Naive thymus-derived CD8-positive, alpha-beta T cell (primary cell): ENCODE results near the gene GABBR1. TPM values are rescaled to one million over a fixed set of nuclear protein-coding genes. Genes with fewer than 3 reads are reported as not detected.

Experiments used
- ATAC-seq, 2 donors: fragments of 150-1000 bp; cut with Tn5 transposase in 1 of 2; sonication (Bioruptor Pico), chemical (Tn5 transposase) in 1 of 2; 1 replicate in 1 of 2; 2 replicates in 1 of 2; pipeline ENCODE4 v1.10.0; 2021; ENCODE audit warnings: mild to moderate bottlenecking in 2 of 2, moderate library complexity in 2 of 2
- POLR2A ChIA-PET: fragments of 350-600 bp; sonication (Branson Sonifier 250); formaldehyde crosslinking; loops from one replicate; lab custom pipeline; 2021; ENCODE audit warnings: antibody characterized with exemption; lab: Charles Lee
- DNase-seq, 10 donors: peaks; one replicate each; pipeline versions ENCODE4 v3.0.0 to v3.0.0-alpha.2; 2020 to 2022
- H3K27ac Mint-ChIP-seq, 10 donors: one replicate each; pipeline ENCODE4 v1.8.0; 2020 to 2022; ENCODE audit warnings: mild to moderate bottlenecking in 10 of 10, mixed read lengths in 10 of 10, moderate library complexity in 4 of 10, inconsistent platforms in 1 of 10
- H3K27me3 Mint-ChIP-seq, 5 donors: one replicate each; pipeline ENCODE4 v1.8.0; 2021 to 2022; ENCODE audit warnings: mixed read lengths in 5 of 5
- H3K36me3 Mint-ChIP-seq, 3 donors: one replicate each; pipeline ENCODE4 v1.8.0; 2020 to 2022; ENCODE audit warnings: mixed read lengths in 3 of 3, mild to moderate bottlenecking in 2 of 3, inconsistent platforms in 1 of 3
- H3K4me1 Mint-ChIP-seq, 4 donors: one replicate each; pipeline ENCODE4 v1.8.0; 2021 to 2022; ENCODE audit warnings: mixed read lengths in 4 of 4
- H3K4me3 Mint-ChIP-seq, 10 donors: one replicate each; pipeline ENCODE4 v1.8.0; 2020 to 2022; ENCODE audit warnings: mild to moderate bottlenecking in 10 of 10, mixed read lengths in 10 of 10, moderate library complexity in 6 of 10, inconsistent platforms in 1 of 10
- H3K9me3 Mint-ChIP-seq, 9 donors: one replicate each; pipeline ENCODE4 v1.8.0; 2020 to 2022; ENCODE audit warnings: mixed read lengths in 9 of 9, mild to moderate bottlenecking in 3 of 9, inconsistent platforms in 1 of 9, moderate library complexity in 1 of 9
- polyA plus RNA-seq, 3 donors: library from polyadenylated mRNA; unstranded; fragments of 300-500 nt; fragmentation: Illumina TruSeq; gene quantifications; one replicate each; pipeline ENCODE4 v1.2.3, GENCODE V29; 2021
- total RNA-seq, 8 experiments: library from RNA in 2 of 8; stranded (reverse) in 2 of 8; gene quantifications; one replicate each; pipeline ENCODE4 v1.2.3 and lab custom pipeline; 2021 to 2026

Gene GABBR1
- total and polyA plus RNA-seq, 5 experiments from 2014 or later: 0.46 to 36.4 (median 0.92) TPM

- peak in 3 of 10 donors; percentile 46 to 50 (median 48) for DNase-seq
- Mint-ChIP-seq H3K4me3 (peak overlapping the region in 2 of 10 donors; percentile 16 to 41), H3K36me3 (no peaks in the 10 kb centered on the region), H3K4me1 (peaks cover 6 to 22% (median 17%) of the 10 kb centered on the region in 4 donors), H3K27ac (peak overlapping the region in 3 of 10 donors; percentile 5 to 48 (median 35)), H3K9me3 (no peaks in the 10 kb centered on the region), H3K27me3 (peaks cover 4 to 18% (median 7%) of the 10 kb centered on the region in 5 donors)
- POLR2A ChIA-PET: interaction anchor here (0.6 to 2.2 kb wide), 4 partner anchors 10 to 20 kb away, joined by 3 to 23 read pairs (median 6); no protein-coding TSS in a partner anchor
- no peak for ATAC-seq
Measured at GRCh38 chr6:29651413-29652197, 18.6 kb upstream of the GABBR1 start.

GRCh38 chr6:29649701-29650673 is 17.0 kb upstream of the GABBR1 start:
- peaks cover 1 to 5% (median 3%) of the 10 kb centered on the region in 5 donors for H3K27me3 Mint-ChIP-seq
- H3K36me3 Mint-ChIP-seq: no peaks in the 10 kb centered on the region
- H3K27ac Mint-ChIP-seq: peak overlapping the region; percentile 97 to 100 (median 100)
- peak; percentile 88 to 99 (median 98) for DNase-seq
- H3K9me3 Mint-ChIP-seq: no peaks in the 10 kb centered on the region
- peak; percentile 94 to 96 for ATAC-seq
- peaks cover 6 to 22% (median 17%) of the 10 kb centered on the region in 4 donors for H3K4me1 Mint-ChIP-seq
- H3K4me3 Mint-ChIP-seq: peak overlapping the region; percentile 96 to 99 (median 99)
- POLR2A ChIA-PET: interaction anchor here (0.6 to 2.2 kb wide), 23 partner anchors 9 to 920 kb away, joined by 3 to 23 read pairs (median 5); partner anchors contain the start of genes GABBR1 and POLR1H

GRCh38 chr6:29647927-29648642 is 15.1 kb upstream of the GABBR1 start:
- Mint-ChIP-seq H3K27ac (peak overlapping the region in 4 of 10 donors; percentile 16 to 69 (median 55)), H3K4me1 (peaks cover 6 to 22% (median 17%) of the 10 kb centered on the region in 4 donors), H3K36me3 (no peaks in the 10 kb centered on the region), H3K4me3 (peak overlapping the region in 2 of 10 donors; percentile 22 to 34), H3K27me3 (no peaks in the 10 kb centered on the region), H3K9me3 (no peaks in the 10 kb centered on the region)
- POLR2A ChIA-PET: interaction anchor here (1.1 kb wide), 1 partner anchor 102 kb away, joined by 3 read pairs; no protein-coding TSS in a partner anchor
- ATAC-seq (no peak), DNase-seq (no peak)

- ATAC-seq (peak; percentile 95 to 97), DNase-seq (peak in 4 of 10 donors; percentile 26 to 69 (median 41))
- H3K27me3 Mint-ChIP-seq: no peaks in the 10 kb centered on the region
- POLR2A ChIA-PET: interaction anchor here (0.8 to 1.9 kb wide), 6 partner anchors 8 to 420 kb away, joined by 3 to 23 read pairs (median 6); partner anchors contain the start of genes GABBR1 and POLR1H
- H3K27ac Mint-ChIP-seq: peak overlapping the region; percentile 26 to 98 (median 91)
- peak overlapping the region; percentile 30 to 79 (median 66) for H3K4me3 Mint-ChIP-seq
- H3K4me1 Mint-ChIP-seq: peaks cover 9 to 26% (median 14%) of the 10 kb centered on the region in 4 donors
- H3K9me3 Mint-ChIP-seq: no peaks in the 10 kb centered on the region
- H3K36me3 Mint-ChIP-seq: no peaks in the 10 kb centered on the region
Measured at GRCh38 chr6:29641430-29642148, 8.6 kb upstream of the GABBR1 start.

- Mint-ChIP-seq H3K4me1 (peaks cover 14 to 36% (median 29%) of the 10 kb centered on the region in 4 donors), H3K4me3 (no peak overlapping the region), H3K36me3 (no peaks in the 10 kb centered on the region), H3K27ac (peak overlapping the region in 1 of 10 donors; percentile 19), H3K27me3 (no peaks in the 10 kb centered on the region), H3K9me3 (no peaks in the 10 kb centered on the region)
- DNase-seq (no peak), ATAC-seq (no peak)
- POLR2A ChIA-PET: interaction anchor here (0.6 kb wide), 2 partner anchors 12 to 43 kb away, joined by 4 to 5 read pairs; no protein-coding TSS in a partner anchor
Measured at GRCh38 chr6:29637247-29637646, 4.3 kb upstream of the GABBR1 start.

DNA sequence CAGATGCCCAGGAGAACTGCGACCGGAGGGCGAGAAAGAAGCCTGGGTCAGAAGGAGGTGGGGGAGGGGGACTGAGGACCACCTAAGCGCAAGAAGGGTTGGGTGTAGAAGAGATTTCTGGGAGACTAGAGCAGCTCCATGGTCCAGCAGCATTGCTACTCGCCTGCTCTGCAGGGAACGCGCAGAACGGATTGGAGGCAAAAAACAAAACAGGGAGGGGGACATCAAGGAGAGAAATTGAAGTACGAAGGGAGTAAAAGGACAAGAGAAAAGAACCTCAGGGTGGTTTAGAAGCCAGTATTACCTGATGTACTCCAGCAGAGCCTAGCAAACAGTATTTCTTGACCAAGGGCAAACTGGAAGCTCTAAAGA is 537 bp upstream of the GABBR1 start:
- DNase-seq: no peak
- peak in 1 of 2 donors; percentile 4 for ATAC-seq
- no peaks in the 10 kb centered on the region for H3K36me3 Mint-ChIP-seq
- POLR2A ChIA-PET: interaction anchor here (0.6 to 2.3 kb wide), 6 partner anchors 9 to 1140 kb away, joined by 3 to 15 read pairs (median 4); no protein-coding TSS in a partner anchor
- H3K4me1 Mint-ChIP-seq: peaks cover 26 to 61% (median 48%) of the 10 kb centered on the region in 4 donors
- H3K27me3 Mint-ChIP-seq: peaks cover 0 to 3% (median 0%) of the 10 kb centered on the region in 5 donors
- H3K27ac Mint-ChIP-seq: peak overlapping the region; percentile 3 to 94 (median 86)
- H3K4me3 Mint-ChIP-seq: peak overlapping the region; percentile 76 to 95 (median 88)
- no peaks in the 10 kb centered on the region for H3K9me3 Mint-ChIP-seq

GRCh38 chr6:29631860-29632731 is 887 bp downstream of the GABBR1 start:
- peak overlapping the region; percentile 81 to 94 (median 90) for H3K4me3 Mint-ChIP-seq
- H3K27ac Mint-ChIP-seq: peak overlapping the region; percentile 32 to 92 (median 78)
- ATAC-seq (peak; percentile 57 to 61), DNase-seq (peak; percentile 44 to 85 (median 57))
- H3K36me3 Mint-ChIP-seq: no peaks in the 10 kb centered on the region
- H3K4me1 Mint-ChIP-seq: peaks cover 28 to 66% (median 52%) of the 10 kb centered on the region in 4 donors
- no peaks in the 10 kb centered on the region for H3K9me3 Mint-ChIP-seq
- POLR2A ChIA-PET: interaction anchor here (0.7 to 2.3 kb wide), 5 partner anchors 10 to 21 kb away, joined by 3 to 15 read pairs (median 3); no protein-coding TSS in a partner anchor
- H3K27me3 Mint-ChIP-seq: peaks cover 0 to 3% (median 0%) of the 10 kb centered on the region in 5 donors

DNA sequence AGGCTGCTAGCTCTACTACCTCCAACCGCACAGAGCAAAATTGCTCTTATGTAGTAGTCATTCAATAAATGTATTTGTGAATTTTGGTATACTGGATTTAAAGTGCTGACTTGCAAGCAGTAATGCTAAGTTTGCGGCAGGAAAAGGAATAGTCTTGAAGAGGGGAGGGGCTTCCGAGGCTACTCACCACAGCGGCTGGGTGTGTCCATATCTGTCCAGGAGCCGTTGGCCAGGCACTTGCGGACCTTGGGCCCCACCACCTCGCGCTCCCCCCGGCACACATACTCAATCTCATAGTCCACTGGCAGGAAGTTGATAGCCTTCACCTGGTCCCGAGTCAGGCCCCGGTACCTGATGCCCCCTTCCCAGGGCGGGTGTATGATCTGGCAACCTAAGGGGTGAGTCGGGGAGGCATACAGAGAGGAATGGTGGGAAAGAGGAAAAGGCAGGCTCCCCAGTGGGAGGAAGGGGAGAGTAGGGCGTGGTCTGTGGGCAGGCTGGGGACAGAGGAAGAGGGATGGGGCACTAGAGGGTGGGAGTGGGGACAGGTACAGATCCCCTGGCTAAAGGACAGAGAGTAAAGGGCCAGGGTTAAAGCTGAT is 1.7 kb downstream of the GABBR1 start:
- H3K27ac Mint-ChIP-seq: peak overlapping the region in 6 of 10 donors; percentile 2 to 83 (median 69)
- H3K27me3 Mint-ChIP-seq: peaks cover 0 to 3% (median 0%) of the 10 kb centered on the region in 5 donors
- H3K9me3 Mint-ChIP-seq: no peaks in the 10 kb centered on the region
- H3K36me3 Mint-ChIP-seq: no peaks in the 10 kb centered on the region
- H3K4me3 Mint-ChIP-seq: peak overlapping the region; percentile 81 to 94 (median 90)
- ATAC-seq: no peak
- POLR2A ChIA-PET: interaction anchor here (0.7 to 0.9 kb wide), 3 partner anchors 19 to 20 kb away, joined by 3 read pairs; no protein-coding TSS in a partner anchor
- peaks cover 32 to 72% (median 55%) of the 10 kb centered on the region in 4 donors for H3K4me1 Mint-ChIP-seq
- DNase-seq: no peak

DNA sequence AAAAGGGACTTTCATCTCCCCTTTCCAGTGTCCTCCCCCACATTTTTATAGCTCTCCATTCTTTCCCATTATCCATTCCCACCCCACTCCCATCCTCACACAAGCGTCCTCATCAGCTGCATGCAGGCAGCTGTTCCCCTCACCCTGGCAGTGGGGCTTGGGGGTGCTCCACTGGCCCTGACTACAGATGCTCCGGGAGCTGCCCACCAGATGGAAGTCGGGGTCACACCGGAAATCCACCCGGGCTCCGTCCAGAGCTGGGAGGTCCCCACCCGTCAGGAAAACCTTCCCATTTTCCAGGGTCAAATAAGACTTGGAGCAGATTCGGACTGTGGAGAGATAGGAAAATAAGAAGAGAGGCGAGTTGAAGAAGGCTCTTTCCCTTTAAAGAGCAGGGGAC is 2.7 kb downstream of the GABBR1 start:
- no peaks in the 10 kb centered on the region for H3K9me3 Mint-ChIP-seq
- DNase-seq: no peak
- no peak overlapping the region for H3K27ac Mint-ChIP-seq
- peaks cover 0 to 3% (median 0%) of the 10 kb centered on the region in 5 donors for H3K27me3 Mint-ChIP-seq
- peak overlapping the region in 4 of 10 donors; percentile 47 to 85 (median 69) for H3K4me3 Mint-ChIP-seq
- no peaks in the 10 kb centered on the region for H3K36me3 Mint-ChIP-seq
- no peak for ATAC-seq
- POLR2A ChIA-PET: no interaction called here
- H3K4me1 Mint-ChIP-seq: peaks cover 36 to 66% (median 57%) of the 10 kb centered on the region in 4 donors
